GM19452 (cell line): Measurements from ENCODE around the gene REXO1.

Experiments used
- ATAC-seq: cut with Tn5 transposase; IDR thresholded peaks from one replicate; pipeline ENCODE4 v1.9.1; 2021; ENCODE audit not compliant: unreplicated experiment

REXO1 gene

DNA sequence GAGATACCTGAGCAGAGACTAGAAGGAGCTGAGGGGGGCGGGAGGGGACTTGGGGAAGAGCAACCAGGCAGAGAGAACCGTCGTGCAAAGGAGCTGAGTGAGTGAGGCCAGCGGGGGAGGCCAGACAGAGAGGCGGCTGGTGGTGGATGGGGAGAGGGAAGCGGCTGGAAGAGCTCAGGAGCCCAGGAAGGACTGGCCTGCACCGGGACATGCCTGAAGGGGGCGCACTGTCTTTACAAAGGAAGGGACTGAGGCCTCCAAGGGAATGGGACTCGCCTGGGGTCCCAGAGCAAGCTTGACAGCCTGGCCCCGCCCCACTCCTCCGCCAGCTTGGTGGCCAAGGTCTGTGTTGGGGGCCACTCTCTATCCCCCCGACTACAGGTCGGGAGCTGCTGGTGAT lies 80.0 kb downstream of the REXO1 start:
- ATAC-seq: no peak

DNA sequence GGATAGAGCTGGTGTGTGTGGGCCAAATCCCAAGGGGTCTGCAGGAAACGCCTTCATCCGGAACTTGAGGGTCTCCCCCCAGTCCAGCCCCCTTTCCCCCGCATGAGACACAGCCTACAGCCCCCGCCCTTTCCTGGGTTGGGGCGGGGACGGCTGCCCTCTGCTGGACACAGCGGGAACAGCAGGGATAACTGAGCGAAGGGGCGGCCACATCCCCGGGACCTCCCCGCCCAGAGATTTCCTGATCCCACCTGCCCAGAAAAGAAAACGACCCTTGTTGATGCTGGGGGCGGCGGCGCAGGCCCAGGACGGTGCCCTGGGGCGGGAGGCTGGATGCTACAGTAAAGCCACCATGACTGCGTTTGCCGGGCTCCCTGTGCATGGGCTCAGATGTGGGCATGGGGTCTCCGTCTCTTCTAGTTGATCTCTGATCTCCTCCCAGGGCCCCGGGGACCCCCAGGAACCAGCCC lies 80.8 kb downstream of the REXO1 start:
- no peak for ATAC-seq

GRCh38 chr19:1766800-1767352 lies 81.4 kb downstream of the REXO1 start:
- ATAC-seq: no peak

GRCh38 chr19:1765904-1766799 lies 82.1 kb downstream of the REXO1 start:
- no peak for ATAC-seq
